Mucosa of rectum (tissue), 2 donors: ENCODE data around the gene HOXA1.

ENCODE experiments used
- H3K27ac ChIP-seq, 2 donors: one replicate each; pipeline ENCODE4 v1.7.0; 2013; ENCODE audit warnings: inconsistent platforms in 2 of 2, low read depth in 2 of 2, low read length in 2 of 2
- H3K27me3 ChIP-seq, 2 donors: one replicate each; pipeline ENCODE4 v1.7.0; 2013; ENCODE audit warnings: low read length in 2 of 2; ENCODE audit not compliant: control insufficient read depth in 2 of 2, insufficient read depth in 2 of 2
- H3K36me3 ChIP-seq, 2 donors: one replicate each; pipeline ENCODE4 v1.7.0; 2013; ENCODE audit warnings: low read length in 2 of 2; ENCODE audit not compliant: control insufficient read depth in 2 of 2, insufficient read depth in 2 of 2
- H3K4me1 ChIP-seq, 2 donors: one replicate each; pipeline ENCODE4 v1.7.0; 2013; ENCODE audit warnings: low read length in 2 of 2, mild to moderate bottlenecking in 1 of 2; ENCODE audit not compliant: control insufficient read depth in 2 of 2, insufficient read depth in 2 of 2
- H3K4me3 ChIP-seq, 2 donors: one replicate each; pipeline ENCODE4 v1.7.0; 2013; ENCODE audit warnings: low read length in 2 of 2
- H3K9ac ChIP-seq, 2 donors: one replicate each; pipeline ENCODE4 v1.7.0; 2013; ENCODE audit warnings: low read length in 2 of 2, low read depth in 1 of 2, mild to moderate bottlenecking in 1 of 2
- H3K9me3 ChIP-seq, 2 donors: one replicate each; pipeline ENCODE4 v1.7.0; 2013; ENCODE audit warnings: low read length in 2 of 2; ENCODE audit not compliant: control insufficient read depth in 2 of 2
- donor health status: healthy.
- donor health status: Normal muscosa, but diverticular disease.

The HOXA1 gene

DNA sequence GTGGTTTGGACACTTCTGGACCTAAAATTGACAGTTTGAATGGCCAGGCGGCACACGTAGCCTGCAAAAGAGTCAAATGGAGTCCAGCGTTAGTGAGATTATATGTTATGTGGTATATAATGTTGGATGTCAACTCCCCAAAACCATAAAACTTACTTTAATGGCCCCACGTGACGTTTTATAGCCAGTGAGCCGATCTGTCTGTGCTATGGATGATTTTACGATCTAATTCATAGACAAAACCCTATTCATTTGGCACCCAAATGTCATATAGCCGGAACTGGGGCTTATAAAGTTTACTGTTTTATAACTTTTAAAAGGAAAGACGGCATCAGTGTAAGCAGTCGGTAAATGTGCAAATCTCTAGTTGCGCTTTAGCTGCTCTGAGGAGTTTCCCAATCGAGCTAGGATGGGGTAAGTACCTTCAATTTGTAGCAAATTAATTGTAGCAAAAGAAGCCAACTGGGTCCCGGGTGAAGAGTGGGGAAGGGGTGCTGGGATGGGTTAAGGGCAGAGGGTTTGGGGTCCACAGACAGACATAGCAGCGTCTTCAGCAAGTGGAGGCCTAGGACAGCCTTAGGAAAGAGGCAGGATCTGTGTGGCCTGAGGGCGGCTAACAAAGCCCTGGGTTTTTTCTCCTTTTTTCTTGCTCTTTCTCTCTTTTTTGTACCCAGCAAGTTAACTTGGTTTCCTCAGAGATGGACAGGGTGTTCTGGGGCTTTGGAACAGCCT is 44.5 kb upstream of the HOXA1 start:
- Histone ChIP-seq H3K9ac (peak overlapping the region; percentile 61 to 86), H3K27me3 (no peaks in the 10 kb centered on the region), H3K9me3 (no peaks in the 10 kb centered on the region), H3K27ac (peak overlapping the region; percentile 79 to 80), H3K36me3 (peaks cover 3 to 5% of the 10 kb centered on the region in 2 donors), H3K4me1 (peaks cover 26 to 59% of the 10 kb centered on the region in 2 donors), H3K4me3 (peak overlapping the region; percentile 75 to 78)

- peaks cover 0 to 3% of the 10 kb centered on the region in 2 donors for H3K36me3 ChIP-seq
- no peaks in the 10 kb centered on the region for H3K27me3 ChIP-seq
- H3K27ac ChIP-seq: peak overlapping the region; percentile 79 to 80
- peak overlapping the region; percentile 61 to 86 for H3K9ac ChIP-seq
- H3K4me1 ChIP-seq: peaks cover 28 to 58% of the 10 kb centered on the region in 2 donors
- no peaks in the 10 kb centered on the region for H3K9me3 ChIP-seq
- H3K4me3 ChIP-seq: peak overlapping the region; percentile 75 to 78
Observed at GRCh38 chr7:27139334-27140125, 43.7 kb upstream of the HOXA1 start.

DNA sequence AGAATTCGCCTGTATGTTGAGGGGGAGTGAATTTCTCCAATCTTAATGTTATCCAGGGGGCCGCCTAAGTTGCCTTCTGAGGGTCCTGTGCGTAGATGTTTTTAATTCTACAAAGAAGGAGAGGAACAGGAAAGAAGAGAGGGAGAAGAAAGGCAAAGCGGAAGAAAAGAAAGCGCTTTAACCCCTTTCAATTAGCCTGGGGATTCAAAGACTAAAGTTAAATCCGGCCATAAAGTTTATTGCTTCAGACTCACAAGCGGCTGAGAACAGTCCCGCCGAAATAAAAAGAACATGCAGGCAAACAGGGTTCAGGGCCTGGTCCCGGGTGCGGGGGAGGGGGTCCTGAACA is 43.2 kb upstream of the HOXA1 start:
- Histone ChIP-seq H3K27me3 (no peaks in the 10 kb centered on the region), H3K4me3 (peak overlapping the region; percentile 75 to 78), H3K4me1 (peaks cover 32 to 58% of the 10 kb centered on the region in 2 donors), H3K27ac (peak overlapping the region; percentile 79 to 80), H3K9ac (peak overlapping the region; percentile 43 to 86), H3K9me3 (no peaks in the 10 kb centered on the region), H3K36me3 (no peaks in the 10 kb centered on the region)

- Histone ChIP-seq H3K9ac (peak overlapping the region; percentile 43 to 86), H3K9me3 (no peaks in the 10 kb centered on the region), H3K27ac (peak overlapping the region; percentile 79 to 80), H3K4me1 (peaks cover 36 to 60% of the 10 kb centered on the region in 2 donors), H3K36me3 (no peaks in the 10 kb centered on the region), H3K4me3 (peak overlapping the region; percentile 75 to 78), H3K27me3 (no peaks in the 10 kb centered on the region)
Observed at GRCh38 chr7:27138472-27138871, 42.7 kb upstream of the HOXA1 start.

DNA sequence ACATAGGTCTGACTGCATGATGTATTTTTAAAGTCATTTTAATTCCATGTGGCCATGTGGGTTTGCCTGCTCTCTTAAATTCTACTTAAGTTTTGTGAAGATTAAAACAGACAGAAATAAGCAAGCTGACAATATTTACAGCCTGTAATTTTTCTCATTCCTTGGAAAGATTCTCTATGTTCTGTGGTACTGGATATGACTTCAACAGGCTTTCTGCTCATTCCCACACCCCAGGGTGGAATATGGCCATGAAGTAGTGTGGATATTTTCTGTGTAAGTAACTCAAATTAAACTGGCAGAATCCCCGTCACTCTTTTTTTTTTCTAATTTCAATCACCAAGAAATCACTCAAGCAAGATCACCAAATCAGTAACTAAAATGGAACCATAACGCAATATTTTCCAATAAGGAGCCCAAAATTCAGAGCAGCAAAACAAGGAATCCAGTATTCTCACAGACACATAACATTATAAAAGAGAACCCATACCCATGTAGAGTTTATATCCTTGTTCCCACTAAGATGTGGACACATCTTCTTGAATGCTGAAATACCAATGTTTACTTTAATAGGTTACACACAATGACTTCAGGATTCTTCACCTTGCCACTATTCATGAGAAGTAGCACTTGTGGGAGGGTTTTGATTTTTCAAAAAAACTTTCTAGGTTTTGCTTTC is 42.0 kb upstream of the HOXA1 start:
- Histone ChIP-seq H3K27me3 (no peaks in the 10 kb centered on the region), H3K4me3 (peak overlapping the region; percentile 33 to 78), H3K27ac (peak overlapping the region; percentile 79 to 80), H3K4me1 (peaks cover 41 to 60% of the 10 kb centered on the region in 2 donors), H3K36me3 (no peaks in the 10 kb centered on the region), H3K9me3 (no peaks in the 10 kb centered on the region), H3K9ac (peak overlapping the region; percentile 15 to 86)

- Histone ChIP-seq H3K9me3 (no peaks in the 10 kb centered on the region), H3K9ac (peak overlapping the region; percentile 16 to 47), H3K4me1 (peaks cover 52 to 63% of the 10 kb centered on the region in 2 donors), H3K27ac (peak overlapping the region; percentile 23 to 64), H3K27me3 (no peaks in the 10 kb centered on the region), H3K4me3 (peak overlapping the region in 1 of 2 donors; percentile 32), H3K36me3 (no peaks in the 10 kb centered on the region)
Observed at GRCh38 chr7:27134392-27134791, 38.6 kb upstream of the HOXA1 start.

DNA sequence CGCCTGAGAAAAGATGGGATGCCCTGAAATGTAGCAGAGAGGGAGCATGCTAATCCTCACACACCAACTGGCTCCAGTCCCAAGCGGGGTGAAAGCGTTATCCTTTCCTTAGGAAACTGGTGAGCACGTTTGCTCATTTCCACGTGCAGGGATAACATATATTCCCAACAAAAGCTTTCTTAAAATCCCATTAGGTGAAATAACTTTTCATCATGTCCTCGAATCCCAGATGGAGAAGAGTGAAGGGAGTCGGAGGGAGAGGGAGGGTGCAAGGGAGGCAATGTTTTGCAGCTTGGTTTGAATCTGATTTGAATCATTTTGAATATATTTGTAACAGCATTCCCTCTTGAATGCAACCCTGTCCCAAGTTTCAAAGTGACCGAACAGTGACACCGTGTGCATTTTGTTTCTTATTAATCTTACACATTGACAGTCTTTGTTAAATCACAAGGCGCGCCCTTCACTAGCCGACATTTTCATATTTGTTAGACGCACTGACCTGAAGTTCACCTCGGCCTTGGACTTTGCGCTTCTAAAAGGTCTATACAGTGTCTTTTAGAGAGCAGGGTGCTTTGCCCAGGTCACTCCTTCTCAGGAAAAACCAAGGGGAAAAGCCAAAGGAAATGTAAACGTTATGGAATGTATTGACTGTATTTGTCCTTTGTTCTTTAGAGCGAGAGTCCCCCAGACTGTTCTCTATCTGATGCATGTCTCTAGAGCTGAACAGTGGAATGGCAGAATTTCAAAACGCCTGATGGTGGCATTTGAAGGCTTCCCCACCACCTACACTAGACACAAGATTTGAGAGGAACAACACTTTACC is 37.8 kb upstream of the HOXA1 start:
- H3K4me1 ChIP-seq: peaks cover 59 to 70% of the 10 kb centered on the region in 2 donors

DNA sequence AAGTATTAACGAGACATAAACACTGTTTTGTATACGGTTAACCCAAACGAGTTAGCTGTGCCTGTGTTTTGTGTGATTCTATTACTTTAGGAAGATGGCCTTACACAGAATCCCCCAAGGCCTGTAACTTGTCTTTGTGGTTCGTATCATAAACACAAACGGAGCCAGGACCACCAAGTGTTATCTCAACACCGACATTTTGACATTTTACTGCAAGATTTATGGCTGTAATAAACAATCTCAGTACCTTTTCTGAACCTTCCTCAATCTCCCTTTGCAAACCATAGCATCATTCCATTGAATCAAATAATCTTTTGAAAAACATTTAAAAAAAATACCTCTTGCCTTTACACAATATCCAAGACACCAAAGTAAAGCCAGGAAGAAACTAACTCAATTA is 37.2 kb upstream of the HOXA1 start:
- Histone ChIP-seq H3K9ac (no peak overlapping the region), H3K36me3 (peaks cover 0 to 7% of the 10 kb centered on the region in 2 donors), H3K27me3 (no peaks in the 10 kb centered on the region), H3K27ac (peak overlapping the region in 1 of 2 donors; percentile 64), H3K9me3 (no peaks in the 10 kb centered on the region), H3K4me3 (no peak overlapping the region), H3K4me1 (peaks cover 65 to 68% of the 10 kb centered on the region in 2 donors)

More for the DNA sequence above, 37.8 kb upstream of the HOXA1 start:
- no peaks in the 10 kb centered on the region for H3K27me3 ChIP-seq
- H3K36me3 ChIP-seq: peaks cover 0 to 3% of the 10 kb centered on the region in 2 donors
- H3K9ac ChIP-seq: peak overlapping the region in 1 of 2 donors; percentile 17
- H3K27ac ChIP-seq: peak overlapping the region; percentile 23 to 64
- no peaks in the 10 kb centered on the region for H3K9me3 ChIP-seq
- H3K4me3 ChIP-seq: peak overlapping the region; percentile 24 to 32

- H3K27ac ChIP-seq: no peak overlapping the region
- H3K27me3 ChIP-seq: no peaks in the 10 kb centered on the region
- H3K9me3 ChIP-seq: no peaks in the 10 kb centered on the region
- H3K36me3 ChIP-seq: peaks cover 0 to 7% of the 10 kb centered on the region in 2 donors
- no peak overlapping the region for H3K4me3 ChIP-seq
- H3K4me1 ChIP-seq: peaks cover 68 to 70% of the 10 kb centered on the region in 2 donors
- peak overlapping the region in 1 of 2 donors; percentile 91 for H3K9ac ChIP-seq
Observed at GRCh38 chr7:27132214-27132613, 36.4 kb upstream of the HOXA1 start.
